ENCODE measurements around the gene ACVR1. TPM values are rescaled to one million over a fixed set of nuclear protein-coding genes. Genes with fewer than 3 reads are reported as not detected.

The ACVR1 gene
- total RNA-seq, 1 experiment from 2014 or later: 27.6 TPM

- BruUV-seq (replicated peaks): no TSS peak
- H3K4me3 ChIP-seq (ENCODE audit: low read depth in 2 of 2, low read length in 2 of 2): peak overlapping the region in 1 of 2 experiments; percentile 3; a peak in 1 of 4 replicates
- ChIA-PET CTCF (interaction anchor here (0.5 kb wide), 1 partner anchor 123 kb away, joined by 5 read pairs; no protein-coding TSS in a partner anchor), POLR2A (no interaction called here)
- ATAC-seq (peak; percentile 58), DNase-seq (ENCODE audit: low read depth, low spot score) (no peak)
- H3K9me3 ChIP-seq (ENCODE audit: control insufficient read depth, insufficient read depth, low read depth, low read length): no peaks in the 10 kb centered on the region
- no peaks in the 10 kb centered on the region for H3K36me3 ChIP-seq (ENCODE audit: control insufficient read depth, insufficient read depth, low read length)
- intact Hi-C loops (cut with micrococcal nuclease; ENCODE audit: unreplicated experiment): loop anchor here (10.0 kb wide), 1 partner anchor 90 kb away; the partner anchor contains the start of gene ACVR1
- H3K4me1 ChIP-seq (ENCODE audit: control insufficient read depth, insufficient read depth, low read length): peaks cover 11% of the 10 kb centered on the region
- no peaks in the 10 kb centered on the region for H3K27me3 ChIP-seq (ENCODE audit: control insufficient read depth, insufficient read depth, low read length)
- H3K27ac ChIP-seq (ENCODE audit: low read length): peak overlapping the region; percentile 29; the same call in 1 of the 2 replicates
- in situ Hi-C loops (cut with HindIII; ENCODE audit: low pct_unique_long_range_greater_than_20kb, low sequenced_read_pairs): no loop called here
- TF ChIP-seq REST (IDR thresholded peaks at IDR 0.05; ENCODE audit: insufficient read depth in 1 of 2, low read depth in 2 of 2, low read length in 1 of 2) (no peak), TCF7L2 (IDR thresholded peaks at IDR 0.05; ENCODE audit: low read depth, low read length) (no peak), POLR2AphosphoS5 (IDR thresholded peaks at IDR 0.05; ENCODE audit: low read depth, low read length) (no peak), CTCF (IDR thresholded peaks at IDR 0.05) (no peak), SIN3A (IDR thresholded peaks at IDR 0.05; ENCODE audit: borderline replicate concordance, insufficient read depth, low read depth, low read length) (no peak)
Observed at GRCh38 chr2:157784823-157785175, 91.3 kb downstream of the ACVR1 start.

- intact Hi-C loops (cut with micrococcal nuclease; ENCODE audit: unreplicated experiment) (loop anchor here (10.0 kb wide), 1 partner anchor 91 kb away; the partner anchor contains the start of gene ACVR1), in situ Hi-C loops (cut with HindIII; ENCODE audit: low pct_unique_long_range_greater_than_20kb, low sequenced_read_pairs) (no loop called here)
- ATAC-seq (peak; percentile 91), DNase-seq (ENCODE audit: low read depth, low spot score) (no peak)
- ChIA-PET POLR2A (no interaction called here), CTCF (interaction anchor here (0.5 kb wide), 1 partner anchor 123 kb away, joined by 5 read pairs; no protein-coding TSS in a partner anchor)
- Histone ChIP-seq H3K36me3 (ENCODE audit: control insufficient read depth, insufficient read depth, low read length) (peaks cover 2% of the 10 kb centered on the region; the same call in 1 of the 2 replicates), H3K27me3 (ENCODE audit: control insufficient read depth, insufficient read depth, low read length) (no peaks in the 10 kb centered on the region), H3K9me3 (ENCODE audit: control insufficient read depth, insufficient read depth, low read depth, low read length) (no peaks in the 10 kb centered on the region), H3K4me1 (ENCODE audit: control insufficient read depth, insufficient read depth, low read length) (peaks cover 11% of the 10 kb centered on the region), H3K27ac (ENCODE audit: low read length) (peak overlapping the region; percentile 29; the same call in 1 of the 2 replicates), H3K4me3 (ENCODE audit: low read depth in 2 of 2, low read length in 2 of 2) (peak overlapping the region in 1 of 2 experiments; percentile 3; a peak in 1 of 4 replicates)
- no TSS peak for BruUV-seq (replicated peaks)
- TF ChIP-seq SIN3A (IDR thresholded peaks at IDR 0.05; ENCODE audit: borderline replicate concordance, insufficient read depth, low read depth, low read length) (no peak), POLR2AphosphoS5 (IDR thresholded peaks at IDR 0.05; ENCODE audit: low read depth, low read length) (no peak), REST (IDR thresholded peaks at IDR 0.05; ENCODE audit: insufficient read depth in 1 of 2, low read depth in 2 of 2, low read length in 1 of 2) (no peak), CTCF (IDR thresholded peaks at IDR 0.05) (no peak)
Observed at GRCh38 chr2:157784169-157784822, 91.8 kb downstream of the ACVR1 start.

All from Panc1 (cell line).